ENCODE measurements around the gene SMARCD2. TPM values are rescaled to one million over a fixed set of nuclear protein-coding genes. Genes with fewer than 3 reads are reported as not detected.

SMARCD2 gene
- polyA plus RNA-seq, 1 donor from 2014 or later: 33.2 TPM

DNA sequence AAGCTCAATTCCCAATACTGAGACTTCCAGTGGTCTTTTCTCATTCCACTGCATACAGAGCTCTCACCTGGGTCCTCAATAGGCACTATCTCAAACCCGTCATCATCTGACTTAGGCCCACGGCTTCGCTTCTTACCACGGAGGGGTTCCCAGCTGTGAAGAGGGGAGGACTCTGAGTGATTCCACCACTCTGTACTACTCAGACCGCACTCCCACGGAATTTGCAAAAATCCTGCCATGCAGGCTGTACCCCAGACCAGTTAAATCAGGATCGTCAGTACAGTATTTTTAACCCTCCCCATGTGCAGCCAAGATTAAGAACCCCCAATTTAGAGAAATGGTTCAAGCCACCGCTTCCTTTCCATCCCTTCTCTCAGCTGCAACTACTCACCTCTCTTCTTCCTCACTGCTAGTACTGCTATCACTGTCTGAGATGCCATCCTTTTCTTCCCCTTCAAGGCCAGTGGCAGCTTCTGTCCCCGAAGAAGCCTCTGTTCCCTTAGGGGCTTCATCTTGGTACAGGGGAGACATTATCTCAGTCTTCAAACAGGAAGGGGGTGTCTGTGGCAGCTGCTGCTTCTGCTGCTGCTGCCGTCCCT is 21.4 kb downstream of the SMARCD2 start:
- Histone ChIP-seq H3K36me3 (ENCODE audit: insufficient read depth, low read length) (peaks cover 20% of the 10 kb centered on the region), H3K9me3 (ENCODE audit: low read length) (no peaks in the 10 kb centered on the region), H3K4me3 (ENCODE audit: low read length) (no peak overlapping the region), H2AFZ (ENCODE audit: low read depth, low read length) (no peak overlapping the region), H3F3A (ENCODE audit: insufficient read depth, low read length, poor library complexity, severe bottlenecking) (no peaks in the 10 kb centered on the region), H3K9ac (ENCODE audit: low read length) (no peak overlapping the region), H3K27ac (ENCODE audit: low read length) (no peak overlapping the region), H3K9me2 (ENCODE audit: insufficient read depth, low read length) (no peaks in the 10 kb centered on the region), H3K79me2 (replicated peaks; ENCODE audit: insufficient read depth, low read length) (peaks cover 5% of the 10 kb centered on the region), H3K4me2 (ENCODE audit: low read length) (no peak overlapping the region), H4K20me1 (ENCODE audit: insufficient read depth) (no peaks in the 10 kb centered on the region), H3K27me3 (ENCODE audit: insufficient read depth, low read depth, low read length) (no peaks in the 10 kb centered on the region)
- TF ChIP-seq, protein P1, sequence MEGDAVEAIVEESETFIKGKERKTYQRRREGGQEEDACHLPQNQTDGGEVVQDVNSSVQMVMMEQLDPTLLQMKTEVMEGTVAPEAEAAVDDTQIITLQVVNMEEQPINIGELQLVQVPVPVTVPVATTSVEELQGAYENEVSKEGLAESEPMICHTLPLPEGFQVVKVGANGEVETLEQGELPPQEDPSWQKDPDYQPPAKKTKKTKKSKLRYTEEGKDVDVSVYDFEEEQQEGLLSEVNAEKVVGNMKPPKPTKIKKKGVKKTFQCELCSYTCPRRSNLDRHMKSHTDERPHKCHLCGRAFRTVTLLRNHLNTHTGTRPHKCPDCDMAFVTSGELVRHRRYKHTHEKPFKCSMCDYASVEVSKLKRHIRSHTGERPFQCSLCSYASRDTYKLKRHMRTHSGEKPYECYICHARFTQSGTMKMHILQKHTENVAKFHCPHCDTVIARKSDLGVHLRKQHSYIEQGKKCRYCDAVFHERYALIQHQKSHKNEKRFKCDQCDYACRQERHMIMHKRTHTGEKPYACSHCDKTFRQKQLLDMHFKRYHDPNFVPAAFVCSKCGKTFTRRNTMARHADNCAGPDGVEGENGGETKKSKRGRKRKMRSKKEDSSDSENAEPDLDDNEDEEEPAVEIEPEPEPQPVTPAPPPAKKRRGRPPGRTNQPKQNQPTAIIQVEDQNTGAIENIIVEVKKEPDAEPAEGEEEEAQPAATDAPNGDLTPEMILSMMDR (IDR thresholded peaks at IDR 0.05; ENCODE audit: poor library complexity, severe bottlenecking): no peak
- TF ChIP-seq RAD21 (conservative IDR thresholded peaks at IDR 0.05) (no peak), EZH2 (IDR thresholded peaks at IDR 0.05; ENCODE audit: borderline replicate concordance, insufficient read depth, low read length, poor library complexity, severe bottlenecking) (no peak), EP300 (conservative IDR thresholded peaks at IDR 0.05; ENCODE audit: poor library complexity, severe bottlenecking) (no peak), POLR2AphosphoS5 (IDR thresholded peaks at IDR 0.05) (no peak), MXI1 (conservative IDR thresholded peaks at IDR 0.05; ENCODE audit: poor library complexity, severe bottlenecking) (no peak), SMC3 (conservative IDR thresholded peaks at IDR 0.05; ENCODE audit: poor library complexity) (no peak), REST (IDR thresholded peaks at IDR 0.05; ENCODE audit: borderline replicate concordance) (no peak), TAF1 (IDR thresholded peaks at IDR 0.05; ENCODE audit: low read depth) (no peak)

GRCh38 chr17:63819585-63820537 is 22.6 kb downstream of the SMARCD2 start:
- Histone ChIP-seq H3K27ac (ENCODE audit: low read length) (no peak overlapping the region), H3K27me3 (ENCODE audit: insufficient read depth, low read depth, low read length) (no peaks in the 10 kb centered on the region), H3K9ac (ENCODE audit: low read length) (no peak overlapping the region), H3F3A (ENCODE audit: insufficient read depth, low read length, poor library complexity, severe bottlenecking) (no peaks in the 10 kb centered on the region), H3K4me2 (ENCODE audit: low read length) (no peak overlapping the region), H3K9me2 (ENCODE audit: insufficient read depth, low read length) (no peaks in the 10 kb centered on the region), H3K4me3 (ENCODE audit: low read length) (no peak overlapping the region), H2AFZ (ENCODE audit: low read depth, low read length) (no peak overlapping the region), H3K36me3 (ENCODE audit: insufficient read depth, low read length) (peaks cover 31% of the 10 kb centered on the region), H4K20me1 (ENCODE audit: insufficient read depth) (no peaks in the 10 kb centered on the region), H3K79me2 (replicated peaks; ENCODE audit: insufficient read depth, low read length) (no peaks in the 10 kb centered on the region), H3K9me3 (ENCODE audit: low read length) (no peaks in the 10 kb centered on the region)
- TF ChIP-seq SMC3 (conservative IDR thresholded peaks at IDR 0.05; ENCODE audit: poor library complexity) (no peak), RAD21 (conservative IDR thresholded peaks at IDR 0.05) (no peak), POLR2AphosphoS5 (IDR thresholded peaks at IDR 0.05) (no peak), MXI1 (conservative IDR thresholded peaks at IDR 0.05; ENCODE audit: poor library complexity, severe bottlenecking) (no peak), EZH2 (IDR thresholded peaks at IDR 0.05; ENCODE audit: borderline replicate concordance, insufficient read depth, low read length, poor library complexity, severe bottlenecking) (no peak), REST (IDR thresholded peaks at IDR 0.05; ENCODE audit: borderline replicate concordance) (no peak), EP300 (conservative IDR thresholded peaks at IDR 0.05; ENCODE audit: poor library complexity, severe bottlenecking) (no peak)
- TF ChIP-seq, protein P1 (IDR thresholded peaks at IDR 0.05; ENCODE audit: poor library complexity, severe bottlenecking): no peak

Measured in neural cell (in vitro differentiated cells).